ENCODE data around the gene SRGN. TPM values are rescaled to one million over a fixed set of nuclear protein-coding genes. Genes with fewer than 3 reads are reported as not detected.

The SRGN gene
- total and polyA plus RNA-seq, 2 of the 13 experiments (the other 11 are each of a cell fraction or from before 2014, with no cell fraction given), result 0.09 TPM; not detected in 1

GRCh38 chr10:69061305-69062161 lies 26.4 kb upstream of the SRGN start (continued):
- TF ChIP-seq ATF4 (CRISPR knock-in tag; IDR thresholded peaks at IDR 0.05) (no peak), ZNF317 (CRISPR knock-in tag; IDR thresholded peaks at IDR 0.05) (peak; percentile 72; the same call in 1 of the 2 replicates), PHF8 (CRISPR knock-in tag; IDR thresholded peaks at IDR 0.05) (0 out of 2 replicates have a peak, but pooled peaks have one; percentile 34), ZBTB33 (CRISPR knock-in tag; IDR thresholded peaks at IDR 0.05) (no peak), GATA4 (IDR thresholded peaks at IDR 0.05; ENCODE audit: borderline replicate concordance, low read depth) (no peak), REXO4 (CRISPR knock-in tag; IDR thresholded peaks at IDR 0.05; ENCODE audit: borderline replicate concordance) (no peak), ZNF430 (CRISPR knock-in tag; IDR thresholded peaks at IDR 0.05) (no peak), MAX (IDR thresholded peaks at IDR 0.05) (peak; percentile 59; the same call in 1 of the 2 replicates), ZC3H4 (CRISPR knock-in tag; IDR thresholded peaks at IDR 0.05; ENCODE audit: borderline replicate concordance) (no peak), SRSF9 (IDR thresholded peaks at IDR 0.05; ENCODE audit: borderline replicate concordance, insufficient read depth, low read depth, low read length, poor library complexity, severe bottlenecking) (no peak), FOXJ3 (CRISPR knock-in tag; IDR thresholded peaks at IDR 0.05; ENCODE audit: borderline replicate concordance) (peak; percentile 50; the same call in 1 of the 2 replicates), HNF4G (IDR thresholded peaks at IDR 0.05; ENCODE audit: borderline replicate concordance, low read depth, low read length) (no peak), HNF4G (CRISPR knock-in tag; IDR thresholded peaks at IDR 0.05; ENCODE audit: borderline replicate concordance, low read depth) (no peak), STAG1 (CRISPR knock-in tag; IDR thresholded peaks at IDR 0.05) (no peak), JUND (CRISPR knock-in tag; IDR thresholded peaks at IDR 0.05) (no peak), ELF3 (CRISPR knock-in tag; IDR thresholded peaks at IDR 0.05) (peak; percentile 42), ZBTB10 (CRISPR knock-in tag; IDR thresholded peaks at IDR 0.05; ENCODE audit: borderline replicate concordance) (no peak)
- TF ChIP-seq, protein P1, sequence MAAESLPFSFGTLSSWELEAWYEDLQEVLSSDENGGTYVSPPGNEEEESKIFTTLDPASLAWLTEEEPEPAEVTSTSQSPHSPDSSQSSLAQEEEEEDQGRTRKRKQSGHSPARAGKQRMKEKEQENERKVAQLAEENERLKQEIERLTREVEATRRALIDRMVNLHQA (CRISPR knock-in tag; IDR thresholded peaks at IDR 0.05), result no peak
- TF ChIP-seq, protein P2, sequence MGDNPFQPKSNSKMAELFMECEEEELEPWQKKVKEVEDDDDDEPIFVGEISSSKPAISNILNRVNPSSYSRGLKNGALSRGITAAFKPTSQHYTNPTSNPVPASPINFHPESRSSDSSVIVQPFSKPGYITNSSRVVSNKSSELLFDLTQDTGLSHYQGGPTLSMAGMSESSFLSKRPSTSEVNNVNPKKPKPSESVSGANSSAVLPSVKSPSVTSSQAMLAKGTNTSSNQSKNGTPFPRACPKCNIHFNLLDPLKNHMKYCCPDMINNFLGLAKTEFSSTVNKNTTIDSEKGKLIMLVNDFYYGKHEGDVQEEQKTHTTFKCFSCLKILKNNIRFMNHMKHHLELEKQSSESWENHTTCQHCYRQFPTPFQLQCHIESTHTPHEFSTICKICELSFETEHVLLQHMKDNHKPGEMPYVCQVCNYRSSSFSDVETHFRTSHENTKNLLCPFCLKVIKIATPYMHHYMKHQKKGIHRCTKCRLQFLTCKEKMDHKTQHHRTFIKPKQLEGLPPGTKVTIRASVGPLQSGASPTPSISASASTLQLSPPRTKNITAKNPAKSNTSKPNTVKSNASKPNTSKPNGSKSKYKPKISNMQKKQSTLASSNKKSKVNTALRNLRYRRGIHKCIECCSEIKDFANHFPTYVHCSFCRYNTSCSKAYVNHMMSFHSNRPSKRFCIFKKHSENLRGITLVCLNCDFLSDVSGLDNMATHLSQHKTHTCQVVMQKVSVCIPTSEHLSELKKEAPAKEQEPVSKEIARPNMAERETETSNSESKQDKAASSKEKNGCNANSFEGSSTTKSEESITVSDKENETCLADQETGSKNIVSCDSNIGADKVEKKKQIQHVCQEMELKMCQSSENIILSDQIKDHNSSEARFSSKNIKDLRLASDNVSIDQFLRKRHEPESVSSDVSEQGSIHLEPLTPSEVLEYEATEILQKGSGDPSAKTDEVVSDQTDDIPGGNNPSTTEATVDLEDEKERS (CRISPR knock-in tag; IDR thresholded peaks at IDR 0.05), result no peak
